Liver (tissue), 9 donors: ENCODE data around the gene MAGI1. TPM values are rescaled to one million over a fixed set of nuclear protein-coding genes. Genes with fewer than 3 reads are reported as not detected.

ENCODE experiments used
- DNase-seq: peaks from one replicate; pipeline ENCODE4 v3.0.0-alpha.2; 2017; ENCODE audit warnings: low spot score
- H3K27ac ChIP-seq, 2 donors: one replicate each; pipeline ENCODE4 v1.7.0; 2013; ENCODE audit warnings: inconsistent platforms in 2 of 2, low read length in 2 of 2, control low read depth in 1 of 2, low read depth in 1 of 2, mild to moderate bottlenecking in 1 of 2
- H3K27me3 ChIP-seq, 4 donors: one replicate each; pipeline versions ENCODE4 v1.6.1 to v1.7.0; 2013; ENCODE audit warnings: low read length in 3 of 4, inconsistent platforms in 1 of 4, mild to moderate bottlenecking in 1 of 4, moderate library complexity in 1 of 4; ENCODE audit not compliant: control insufficient read depth in 4 of 4, insufficient read depth in 4 of 4
- H3K36me3 ChIP-seq, 4 donors: one replicate each; pipeline versions ENCODE4 v1.6.1 to v1.7.0; 2013; ENCODE audit warnings: low read length in 3 of 4, mild to moderate bottlenecking in 3 of 4, low read depth in 1 of 4, moderate library complexity in 1 of 4; ENCODE audit not compliant: control insufficient read depth in 4 of 4, insufficient read depth in 3 of 4
- H3K4me1 ChIP-seq, 4 donors: one replicate each; pipeline versions ENCODE4 v1.6.1 to v1.7.0; 2013; ENCODE audit warnings: low read length in 3 of 4, mild to moderate bottlenecking in 3 of 4, moderate library complexity in 1 of 4; ENCODE audit not compliant: control insufficient read depth in 4 of 4, insufficient read depth in 4 of 4
- H3K4me3 ChIP-seq, 3 donors: one replicate each; pipeline versions ENCODE4 v1.6.1 to v1.7.0; 2013; ENCODE audit warnings: low read length in 3 of 3, control low read depth in 1 of 3, low read depth in 1 of 3, mild to moderate bottlenecking in 1 of 3
- H3K9ac ChIP-seq, 2 donors: one replicate each; pipeline ENCODE4 v1.7.0; 2013; ENCODE audit warnings: low read length in 2 of 2, mild to moderate bottlenecking in 2 of 2, moderate library complexity in 2 of 2, control low read depth in 1 of 2, low read depth in 1 of 2
- H3K9me3 ChIP-seq, 4 donors: one replicate each; pipeline versions ENCODE4 v1.6.1 to v1.7.0; 2013; ENCODE audit warnings: low read length in 3 of 4; ENCODE audit not compliant: control insufficient read depth in 4 of 4
- ATF3 ChIP-seq: IDR thresholded peaks from 2 replicates; pipeline ENCODE4 v1.6.1; 2016; ENCODE audit warnings: antibody characterized with exemption
- CTCF ChIP-seq: fragments of 150-350 bp; IDR thresholded peaks from 2 replicates; pipeline ENCODE4 v1.5.1; 2017; ENCODE audit warnings: improper control_type of control experiment, low read depth, low read length; ENCODE audit not compliant: missing input control
- EGR1 ChIP-seq, 2 donors: IDR thresholded peaks; 2 replicates each; pipeline ENCODE4 v1.6.1; 2016 to 2018; ENCODE audit warnings: antibody characterized with exemption in 2 of 2, low read depth in 2 of 2
- FOXA1 ChIP-seq: IDR thresholded peaks from 2 replicates; pipeline ENCODE4 v1.6.1; 2016; ENCODE audit warnings: antibody characterized with exemption
- FOXA2 ChIP-seq: IDR thresholded peaks from 2 replicates; pipeline ENCODE4 v1.6.1; 2016; ENCODE audit warnings: antibody characterized with exemption
- GABPA ChIP-seq, 2 donors: IDR thresholded peaks in 1 of 2; conservative IDR thresholded peaks in 1 of 2; 2 replicates each; pipeline ENCODE4 v1.6.1; 2016; ENCODE audit warnings: antibody characterized with exemption in 2 of 2, mild to moderate bottlenecking in 1 of 2, moderate library complexity in 1 of 2
- HNF4A ChIP-seq, 2 donors: conservative IDR thresholded peaks; 2 replicates each; pipeline ENCODE4 v1.6.1; 2016; ENCODE audit warnings: antibody characterized with exemption in 2 of 2, mild to moderate bottlenecking in 2 of 2
- HNF4G ChIP-seq: IDR thresholded peaks from 2 replicates; pipeline ENCODE4 v1.6.1; 2016; ENCODE audit warnings: antibody characterized with exemption
- JUND ChIP-seq, 2 donors: IDR thresholded peaks; 2 replicates each; pipeline ENCODE4 v1.6.1; 2016; ENCODE audit warnings: antibody characterized with exemption in 2 of 2
- MAX ChIP-seq: IDR thresholded peaks from 2 replicates; pipeline ENCODE4 v1.6.1; 2016; ENCODE audit warnings: antibody characterized with exemption
- NR2F2 ChIP-seq: IDR thresholded peaks from 2 replicates; pipeline ENCODE4 v1.6.1; 2016; ENCODE audit warnings: antibody characterized with exemption
- RAD21 ChIP-seq, 2 donors: IDR thresholded peaks; 2 replicates each; pipeline ENCODE4 v1.6.1; 2016; ENCODE audit warnings: antibody characterized with exemption in 2 of 2, mild to moderate bottlenecking in 2 of 2
- REST ChIP-seq: IDR thresholded peaks from 2 replicates; pipeline ENCODE4 v1.6.1; 2016; ENCODE audit warnings: antibody characterized with exemption, mild to moderate bottlenecking
- RXRA ChIP-seq, 2 donors: IDR thresholded peaks; 2 replicates each; pipeline ENCODE4 v1.6.1; 2017 to 2018; ENCODE audit warnings: antibody characterized with exemption in 2 of 2, mild to moderate bottlenecking in 1 of 2
- SP1 ChIP-seq: IDR thresholded peaks from 2 replicates; pipeline ENCODE4 v1.6.1; 2018; ENCODE audit warnings: antibody characterized with exemption, mild to moderate bottlenecking
- TAF1 ChIP-seq: conservative IDR thresholded peaks from 2 replicates; pipeline ENCODE4 v1.6.1; 2016; ENCODE audit warnings: antibody characterized with exemption, mild to moderate bottlenecking
- YY1 ChIP-seq: IDR thresholded peaks from 2 replicates; pipeline ENCODE4 v1.6.1; 2016; ENCODE audit warnings: antibody characterized with exemption, mild to moderate bottlenecking
- ZBTB33 ChIP-seq: IDR thresholded peaks from 2 replicates; pipeline ENCODE4 v1.6.1; 2016; ENCODE audit warnings: antibody characterized with exemption
- WGBS: extraction: QIAGEN DNeasy Blood & Tissue Kit; methylation state at CpG from one replicate; pipeline ENCODE4 v1.1.7; 2013; 5-methylcytosine and 5-hydroxymethylcytosine counted together
- polyA plus RNA-seq, 2 donors: library from polyadenylated mRNA; stranded (reverse) in 1 of 2; unstranded in 1 of 2; fragments of 200-250 nt in 1 of 2; fragments of >200 nt in 1 of 2; fragmentation: Nextera tagmentation in 1 of 2; extraction: Ambion mirVana in 1 of 2; gene quantifications; one replicate each; pipeline versions ENCODE4 v1.2.1 to v1.2.3, GENCODE V29; 2013 to 2015
- total RNA-seq, 2 donors: library from RNA; depleted of rRNA; stranded (reverse); fragments of >200 nt; gene quantifications; one replicate each; pipeline ENCODE4 v1.2.3, GENCODE V29; 2014
- donor health status: healthy.
- donor health status: healthy.
- donor health status: healthy.
- donor health status: healthy.
- donor health status: healthy.

MAGI1 gene
- total and polyA plus RNA-seq, 4 donors, result 9.6 to 68.8 (median 14.0) TPM

GRCh38 chr3:65672871-65673815 lies 365.6 kb downstream of the MAGI1 start:
- TF ChIP-seq JUND (IDR thresholded peaks at IDR 0.05) (no peak), ATF3 (no peak), TAF1 (no peak), YY1 (no peak), REST (no peak), ZBTB33 (no peak), NR2F2 (no peak), FOXA2 (no peak), RAD21 (IDR thresholded peaks at IDR 0.05) (peak; percentile 78 to 81), MAX (no peak), RXRA (IDR thresholded peaks at IDR 0.05) (no peak), HNF4G (no peak), FOXA1 (no peak), HNF4A (conservative IDR thresholded peaks at IDR 0.05) (no peak), GABPA (IDR thresholded peaks at IDR 0.05 in 1 of 2, conservative IDR thresholded peaks at IDR 0.05 in 1 of 2) (no peak), CTCF (peak; percentile 70), EGR1 (IDR thresholded peaks at IDR 0.05; ENCODE audit: low read depth in 2 of 2) (no peak), SP1 (no peak)
- peaks cover 3 to 20% (median 10%) of the 10 kb centered on the region in 4 donors for H3K4me1 ChIP-seq
- no peak overlapping the region for H3K9ac ChIP-seq
- no peaks in the 10 kb centered on the region for H3K27me3 ChIP-seq
- no peak overlapping the region for H3K4me3 ChIP-seq
- no peaks in the 10 kb centered on the region for H3K36me3 ChIP-seq
- 57% methylated on average over 11 of the region's 11 CpGs for WGBS
- no peak overlapping the region for H3K27ac ChIP-seq
- H3K9me3 ChIP-seq, result no peaks in the 10 kb centered on the region
- peak; percentile 63 for DNase-seq
